ENCODE data around the gene CALHM2.

- TF ChIP-seq, protein P1, sequence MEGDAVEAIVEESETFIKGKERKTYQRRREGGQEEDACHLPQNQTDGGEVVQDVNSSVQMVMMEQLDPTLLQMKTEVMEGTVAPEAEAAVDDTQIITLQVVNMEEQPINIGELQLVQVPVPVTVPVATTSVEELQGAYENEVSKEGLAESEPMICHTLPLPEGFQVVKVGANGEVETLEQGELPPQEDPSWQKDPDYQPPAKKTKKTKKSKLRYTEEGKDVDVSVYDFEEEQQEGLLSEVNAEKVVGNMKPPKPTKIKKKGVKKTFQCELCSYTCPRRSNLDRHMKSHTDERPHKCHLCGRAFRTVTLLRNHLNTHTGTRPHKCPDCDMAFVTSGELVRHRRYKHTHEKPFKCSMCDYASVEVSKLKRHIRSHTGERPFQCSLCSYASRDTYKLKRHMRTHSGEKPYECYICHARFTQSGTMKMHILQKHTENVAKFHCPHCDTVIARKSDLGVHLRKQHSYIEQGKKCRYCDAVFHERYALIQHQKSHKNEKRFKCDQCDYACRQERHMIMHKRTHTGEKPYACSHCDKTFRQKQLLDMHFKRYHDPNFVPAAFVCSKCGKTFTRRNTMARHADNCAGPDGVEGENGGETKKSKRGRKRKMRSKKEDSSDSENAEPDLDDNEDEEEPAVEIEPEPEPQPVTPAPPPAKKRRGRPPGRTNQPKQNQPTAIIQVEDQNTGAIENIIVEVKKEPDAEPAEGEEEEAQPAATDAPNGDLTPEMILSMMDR (IDR thresholded peaks at IDR 0.05) = no peak
- no peak for TF ChIP-seq POLR2A (IDR thresholded peaks at IDR 0.05)
These were observed 11.3 kb upstream of the CALHM2 start for GRCh38 chr10:103463499-103463898.
